PC-3 (cell line): ENCODE results near the gene APOA4. TPM values are rescaled to one million over a fixed set of nuclear protein-coding genes. Genes with fewer than 3 reads are reported as not detected.

Experiments used
- ATAC-seq: fragments of 200-7000 bp; cut with Tn5 transposase; 2 replicates; pipeline ENCODE4 v1.9.1; 2020; ENCODE audit warnings: mild to moderate bottlenecking, moderate library complexity
- BruUV-seq: library from RNA; stranded (reverse); fragments of 400-500 nt; replicated peaks from 2 replicates; lab custom pipeline; 2021; lab: Mats Ljungman, UMichigan
- CTCF ChIA-PET: fragments of 300-600 bp; sonication (Branson Sonifier 250); formaldehyde crosslinking; loops from one replicate; lab custom pipeline; 2022; ENCODE audit warnings: antibody characterized with exemption; lab: Charles Lee
- POLR2A ChIA-PET: fragments of 300-600 bp; sonication (Branson Sonifier 250); formaldehyde crosslinking; loops from one replicate; lab custom pipeline; 2022; ENCODE audit warnings: antibody characterized with exemption; ENCODE audit not compliant: unreplicated experiment; lab: Charles Lee
- DNase-seq: peaks from one replicate; pipeline ENCODE4 v3.0.0-alpha.2; 2015
- H2AFZ ChIP-seq: fragments of 300-600 bp; sonication (generic); 2 replicates; pipeline ENCODE4 v1.6.0; 2016; ENCODE audit warnings: antibody characterized with exemption, low read length
- H3F3A ChIP-seq: fragments of 300-600 bp; sonication (generic); one replicate; pipeline ENCODE4 v1.6.0; 2017; ENCODE audit warnings: antibody characterized with exemption, low read length, control low read depth, mild to moderate bottlenecking; ENCODE audit not compliant: unreplicated experiment
- H3K27ac ChIP-seq: fragments of 300-600 bp; sonication (generic); 2 replicates; pipeline ENCODE4 v1.5.1; 2016; ENCODE audit warnings: mild to moderate bottlenecking, low read length
- H3K27me3 ChIP-seq: fragments of 300-600 bp; sonication (generic); 2 replicates; pipeline ENCODE4 v1.6.1; 2016; ENCODE audit warnings: low read length, mixed read lengths
- H3K36me3 ChIP-seq: fragments of 300-600 bp; sonication (generic); 2 replicates; pipeline ENCODE4 v1.6.1; 2016; ENCODE audit warnings: low read depth, mixed run types, low read length, mixed read lengths
- H3K4me1 ChIP-seq: fragments of 300-600 bp; sonication (generic); 2 replicates; pipeline ENCODE4 v1.5.1; 2016; ENCODE audit warnings: low read length; ENCODE audit not compliant: insufficient read depth
- H3K4me2 ChIP-seq: fragments of 300-600 bp; sonication (generic); 2 replicates; pipeline ENCODE4 v1.6.0; 2016; ENCODE audit warnings: low read length
- H3K4me3 ChIP-seq: fragments of 300-600 bp; sonication (generic); 2 replicates; pipeline ENCODE4 v1.5.1; 2016; ENCODE audit warnings: mild to moderate bottlenecking, low read length, mixed read lengths
- H3K79me2 ChIP-seq: fragments of 300-600 bp; sonication (generic); 2 replicates; pipeline ENCODE4 v1.6.1; 2017; ENCODE audit warnings: low read length, mixed read lengths
- H3K9ac ChIP-seq: fragments of 300-600 bp; sonication (generic); 2 replicates; pipeline ENCODE4 v1.6.0; 2016; ENCODE audit warnings: mild to moderate bottlenecking, low read length
- H3K9me2 ChIP-seq: fragments of 300-600 bp; sonication (generic); replicated peaks from 2 replicates; pipeline ENCODE4 v1.6.1; 2016; ENCODE audit warnings: mixed run types, low read length, mixed read lengths
- H3K9me3 ChIP-seq: fragments of 300-600 bp; sonication (generic); 2 replicates; pipeline ENCODE4 v1.6.1; 2016; ENCODE audit warnings: low read length, mixed read lengths
- H4K20me1 ChIP-seq: fragments of 300-600 bp; sonication (generic); 2 replicates; pipeline ENCODE4 v1.6.1; 2016; ENCODE audit warnings: low read length, mixed read lengths
- EZH2 ChIP-seq: fragments of 300-600 bp; sonication (generic); IDR thresholded peaks from one replicate; pipeline ENCODE4 v1.6.1; 2017; ENCODE audit warnings: antibody characterized with exemption, mild to moderate bottlenecking, low read length; ENCODE audit not compliant: unreplicated experiment
- EZH2phosphoT487 ChIP-seq: fragments of 300-600 bp; sonication (generic); IDR thresholded peaks from 2 replicates; pipeline ENCODE4 v1.6.1; 2018; ENCODE audit warnings: mild to moderate bottlenecking, antibody characterized with exemption, low read length, borderline replicate concordance
- intact Hi-C: fragments of 100-400 bp; cut with micrococcal nuclease; formaldehyde crosslinking; loops from 2 replicates; pipeline ENCODE4 v1.9.0; 2023
- total RNA-seq: library from RNA; depleted of rRNA; stranded (reverse); fragments of >200 nt; gene quantifications from 2 replicates; pipeline ENCODE4 v1.2.3, GENCODE V29; 2014
- TF ChIP-seq, protein P1 (sequence below): fragments of 300-600 bp; sonication (generic); conservative IDR thresholded peaks from 2 replicates; pipeline ENCODE4 v1.5.1; 2017; ENCODE audit warnings: antibody characterized with exemption, low read depth, mild to moderate bottlenecking, low read length

The APOA4 gene
- total RNA-seq, 1 experiment from 2014 or later = not detected

DNA sequence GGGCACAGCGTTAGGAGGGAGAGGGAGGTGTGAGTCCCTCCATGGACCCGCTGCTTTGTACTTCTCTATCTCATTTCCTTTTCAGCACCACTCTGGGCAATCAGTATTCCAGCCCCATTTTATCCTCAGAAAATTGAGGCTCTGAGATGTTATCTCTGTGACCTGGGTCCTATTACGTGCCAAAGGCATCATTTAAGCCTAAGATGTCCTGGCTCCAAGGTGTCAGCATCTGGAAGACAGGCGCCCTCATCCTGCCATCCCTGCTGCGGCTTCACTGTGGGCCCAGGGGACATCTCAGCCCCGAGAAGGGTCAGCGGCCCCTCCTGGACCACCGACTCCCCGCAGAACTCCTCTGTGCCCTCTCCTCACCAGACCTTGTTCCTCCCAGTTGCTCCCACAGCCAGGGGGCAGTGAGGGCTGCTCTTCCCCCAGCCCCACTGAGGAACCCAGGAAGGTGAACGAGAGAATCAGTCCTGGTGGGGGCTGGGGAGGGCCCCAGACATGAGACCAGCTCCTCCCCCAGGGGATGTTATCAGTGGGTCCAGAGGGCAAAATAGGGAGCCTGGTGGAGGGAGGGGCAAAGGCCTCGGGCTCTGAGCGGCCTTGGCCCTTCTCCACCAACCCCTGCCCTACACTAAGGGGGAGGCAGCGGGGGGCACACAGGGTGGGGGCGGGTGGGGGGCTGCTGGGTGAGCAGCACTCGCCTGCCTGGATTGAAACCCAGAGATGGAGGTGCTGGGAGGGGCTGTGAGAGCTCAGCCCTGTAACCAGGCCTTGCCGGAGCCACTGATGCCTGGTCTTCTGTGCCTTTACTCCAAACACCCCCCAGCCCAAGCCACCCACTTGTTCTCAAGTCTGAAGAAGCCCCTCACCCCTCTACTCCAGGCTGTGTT is 5.8 kb upstream of the APOA4 start:
- Histone ChIP-seq H3K9ac (no peak overlapping the region), H3K27me3 (no peaks in the 10 kb centered on the region), H3F3A (no peaks in the 10 kb centered on the region), H3K4me2 (no peak overlapping the region), H3K9me3 (no peaks in the 10 kb centered on the region), H3K36me3 (no peaks in the 10 kb centered on the region), H3K27ac (no peak overlapping the region), H3K4me1 (no peaks in the 10 kb centered on the region), H3K9me2 (no peaks in the 10 kb centered on the region), H4K20me1 (no peaks in the 10 kb centered on the region), H2AFZ (no peak overlapping the region), H3K79me2 (no peaks in the 10 kb centered on the region), H3K4me3 (no peak overlapping the region)
- ChIA-PET CTCF (interaction anchor here (0.6 kb wide), 1 partner anchor 41 kb away, joined by 4 read pairs; no protein-coding TSS in a partner anchor), POLR2A (no interaction called here)
- DNase-seq = no peak
- no TSS peak for BruUV-seq
- intact Hi-C loops = no loop called here
- no peak for ATAC-seq
- TF ChIP-seq, protein P1, sequence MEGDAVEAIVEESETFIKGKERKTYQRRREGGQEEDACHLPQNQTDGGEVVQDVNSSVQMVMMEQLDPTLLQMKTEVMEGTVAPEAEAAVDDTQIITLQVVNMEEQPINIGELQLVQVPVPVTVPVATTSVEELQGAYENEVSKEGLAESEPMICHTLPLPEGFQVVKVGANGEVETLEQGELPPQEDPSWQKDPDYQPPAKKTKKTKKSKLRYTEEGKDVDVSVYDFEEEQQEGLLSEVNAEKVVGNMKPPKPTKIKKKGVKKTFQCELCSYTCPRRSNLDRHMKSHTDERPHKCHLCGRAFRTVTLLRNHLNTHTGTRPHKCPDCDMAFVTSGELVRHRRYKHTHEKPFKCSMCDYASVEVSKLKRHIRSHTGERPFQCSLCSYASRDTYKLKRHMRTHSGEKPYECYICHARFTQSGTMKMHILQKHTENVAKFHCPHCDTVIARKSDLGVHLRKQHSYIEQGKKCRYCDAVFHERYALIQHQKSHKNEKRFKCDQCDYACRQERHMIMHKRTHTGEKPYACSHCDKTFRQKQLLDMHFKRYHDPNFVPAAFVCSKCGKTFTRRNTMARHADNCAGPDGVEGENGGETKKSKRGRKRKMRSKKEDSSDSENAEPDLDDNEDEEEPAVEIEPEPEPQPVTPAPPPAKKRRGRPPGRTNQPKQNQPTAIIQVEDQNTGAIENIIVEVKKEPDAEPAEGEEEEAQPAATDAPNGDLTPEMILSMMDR = no peak
- no peak for TF ChIP-seq EZH2
- no peak for TF ChIP-seq EZH2phosphoT487

DNA sequence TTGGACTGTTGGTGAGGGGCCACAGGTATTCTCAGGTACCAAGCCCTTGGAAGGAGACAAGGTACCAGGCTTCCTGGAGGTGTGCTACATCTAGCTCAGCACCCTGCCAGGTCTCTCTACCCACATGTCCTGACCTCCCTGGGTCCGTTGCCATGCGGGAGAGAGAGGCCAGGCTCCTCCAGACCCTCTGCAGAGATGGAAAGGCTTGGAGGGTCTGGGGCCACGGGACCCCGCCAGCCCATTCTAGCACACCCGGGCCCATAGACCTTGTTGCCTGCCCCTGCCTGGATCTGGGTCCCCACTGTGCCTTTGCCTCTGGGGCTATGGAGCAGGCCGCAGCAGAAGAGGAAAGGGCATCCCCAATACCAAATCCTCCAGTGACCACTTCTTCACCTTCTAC is 4.4 kb upstream of the APOA4 start:
- no peaks in the 10 kb centered on the region for H3K36me3 ChIP-seq
- BruUV-seq = no TSS peak
- H3K4me3 ChIP-seq = no peak overlapping the region
- no peaks in the 10 kb centered on the region for H4K20me1 ChIP-seq
- intact Hi-C loops = no loop called here
- ChIA-PET CTCF (no interaction called here), POLR2A (no interaction called here)
- no peaks in the 10 kb centered on the region for H3K9me3 ChIP-seq
- no peaks in the 10 kb centered on the region for H3K9me2 ChIP-seq
- no peak overlapping the region for H3K9ac ChIP-seq
- H3F3A ChIP-seq = no peaks in the 10 kb centered on the region
- H2AFZ ChIP-seq = no peak overlapping the region
- no peak for ATAC-seq
- no peaks in the 10 kb centered on the region for H3K79me2 ChIP-seq
- TF ChIP-seq EZH2phosphoT487 (no peak), EZH2 (no peak)
- TF ChIP-seq, protein P1 = no peak
- no peak for DNase-seq
- no peak overlapping the region for H3K4me2 ChIP-seq
- no peaks in the 10 kb centered on the region for H3K27me3 ChIP-seq
- H3K27ac ChIP-seq = no peak overlapping the region
- H3K4me1 ChIP-seq = no peaks in the 10 kb centered on the region
